Activated gamma-delta T cell (primary cell): ENCODE results near the gene ZBTB20.

ENCODE experiments used
- DNase-seq: peaks from one replicate; lab custom pipeline; 2025; lab: John Stamatoyannopoulos, UW

ZBTB20 gene

DNA sequence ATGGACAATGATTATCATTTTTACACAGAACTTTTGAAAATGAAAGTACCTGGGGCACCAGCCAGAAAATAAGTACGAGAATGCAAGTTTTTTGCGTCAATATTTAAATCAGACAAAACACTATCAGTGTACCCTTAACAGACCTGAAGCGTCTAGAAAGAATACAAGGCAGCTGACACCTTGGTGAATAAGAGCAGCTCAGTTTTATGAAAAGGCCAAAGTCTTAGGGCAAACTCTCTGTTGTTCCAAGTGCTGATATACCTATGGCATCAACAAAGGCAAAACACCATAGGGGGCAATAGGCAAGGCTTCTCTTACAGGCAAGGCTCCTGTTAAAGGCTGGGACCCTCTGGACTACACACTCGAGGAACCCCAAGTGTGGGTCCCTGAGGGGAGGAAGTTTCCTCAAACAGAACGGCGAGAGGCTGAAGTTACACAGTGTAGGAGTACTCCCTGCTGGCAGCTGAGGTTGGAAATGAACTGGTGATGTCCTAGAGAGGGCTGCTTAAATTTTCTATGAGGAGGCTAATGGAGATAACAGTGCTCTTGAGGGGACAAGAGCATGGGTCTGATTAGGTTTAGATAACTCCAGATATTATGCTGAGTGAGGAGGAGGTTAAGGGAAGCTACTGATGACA, 562.2 kb downstream of the ZBTB20 start:
- no peak for DNase-seq

DNA sequence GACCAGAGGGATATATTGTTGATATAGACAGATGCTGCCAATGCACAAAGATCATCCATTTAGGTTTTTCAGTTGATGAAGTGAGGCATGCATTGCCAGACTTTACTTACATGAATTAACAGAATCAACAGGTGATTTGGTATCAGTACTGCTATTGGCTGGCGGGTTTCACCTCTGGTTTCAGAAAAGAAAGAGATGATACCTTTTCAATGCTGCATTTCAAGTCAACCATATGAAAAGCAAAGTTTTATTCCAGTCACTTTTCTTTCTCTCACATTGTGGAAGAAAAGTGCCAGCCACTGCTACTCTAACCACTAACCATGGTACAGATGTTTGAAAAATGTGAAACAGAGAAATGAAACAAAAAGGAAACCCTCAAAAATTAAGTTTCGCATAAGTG, 564.2 kb downstream of the ZBTB20 start:
- no peak for DNase-seq

DNA sequence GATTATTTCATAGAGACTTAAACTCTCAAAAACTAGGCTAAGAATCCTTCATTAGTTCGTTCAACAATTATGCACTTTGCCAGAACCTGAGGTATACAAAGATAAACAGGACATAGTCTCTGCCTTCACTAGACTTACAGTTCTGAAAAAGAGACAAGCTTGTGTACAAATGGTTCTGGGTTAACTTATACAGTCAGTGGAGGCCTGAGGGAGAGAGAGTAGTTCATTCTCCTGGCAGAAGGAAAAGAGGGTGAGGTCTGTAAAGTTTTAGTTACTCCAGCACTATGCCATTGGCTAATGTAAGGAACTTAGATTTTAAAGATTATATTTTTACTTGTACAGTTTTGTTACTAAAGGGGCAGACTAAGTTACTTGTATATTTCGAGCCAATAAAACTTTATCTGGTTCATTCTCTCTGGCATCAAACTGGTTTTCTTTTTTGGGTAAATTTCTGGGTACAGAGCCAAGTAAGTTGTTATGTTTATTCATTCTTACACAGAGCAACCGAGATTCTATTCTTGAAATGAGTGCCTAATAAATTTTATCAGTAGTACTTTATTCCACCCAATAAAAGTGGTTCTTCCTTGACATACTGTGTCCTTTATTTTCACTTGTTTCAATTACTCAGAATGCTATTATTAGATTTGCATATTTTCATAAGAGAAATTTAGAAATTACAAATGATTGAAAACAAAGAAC, 574.6 kb downstream of the ZBTB20 start:
- no peak for DNase-seq

DNA sequence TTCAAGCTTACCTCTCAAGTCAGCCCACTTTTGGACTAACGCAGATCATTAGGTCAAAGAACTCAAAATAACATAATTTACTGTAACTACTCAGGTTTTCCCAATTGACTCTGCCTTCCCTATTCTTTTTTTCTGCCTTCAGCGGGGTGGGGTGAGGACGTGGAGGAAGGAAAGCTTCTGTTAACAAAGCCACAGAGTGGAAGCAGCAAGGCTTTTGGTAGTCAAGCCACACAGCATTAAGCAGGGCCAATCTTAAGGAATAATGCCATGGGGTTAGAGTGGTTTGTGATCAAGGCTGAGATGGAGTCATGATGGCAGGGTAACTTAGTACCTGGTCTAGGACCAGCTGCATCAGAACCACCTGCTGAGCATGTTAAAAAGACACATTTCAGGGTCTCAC, 575.7 kb downstream of the ZBTB20 start:
- DNase-seq = no peak

DNA sequence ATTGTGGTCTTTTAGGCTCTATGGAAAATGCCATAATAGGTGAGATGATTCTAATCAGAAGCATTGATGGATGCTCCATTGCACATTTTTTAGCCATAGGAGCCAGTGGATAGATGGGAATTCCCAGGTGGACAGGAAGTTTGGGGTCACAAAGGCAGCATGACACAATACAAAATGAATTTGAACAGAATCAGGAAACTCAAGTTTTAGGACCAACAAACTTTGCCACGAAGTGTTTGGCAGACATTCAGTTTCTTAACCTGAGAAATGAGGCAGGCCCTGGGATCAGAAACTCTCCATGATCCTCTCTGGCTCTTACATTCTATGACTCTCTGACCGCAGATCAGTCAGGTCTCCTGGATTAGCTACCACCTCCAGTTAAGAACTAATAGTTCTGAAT, 577.9 kb downstream of the ZBTB20 start:
- DNase-seq = no peak

DNA sequence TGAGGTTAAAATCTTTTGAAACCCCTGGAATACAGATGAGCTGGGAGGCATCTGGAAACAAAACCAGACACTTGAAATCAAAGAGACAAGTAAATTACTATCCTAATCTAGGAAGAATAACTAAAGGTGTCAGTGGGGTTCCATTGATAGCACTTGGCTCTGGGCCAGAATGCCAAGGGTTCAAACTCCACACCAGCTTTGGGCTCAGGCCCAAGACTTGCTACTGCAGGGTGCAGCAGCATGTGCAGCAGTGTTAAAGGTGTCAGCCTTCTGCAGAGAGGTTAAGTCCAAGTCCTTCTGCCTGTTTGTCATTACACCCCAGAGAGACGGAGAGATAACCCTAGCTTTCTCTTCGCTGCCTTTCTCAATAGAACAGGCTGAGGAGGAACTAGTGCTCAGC, 579.3 kb downstream of the ZBTB20 start:
- no peak for DNase-seq

DNA sequence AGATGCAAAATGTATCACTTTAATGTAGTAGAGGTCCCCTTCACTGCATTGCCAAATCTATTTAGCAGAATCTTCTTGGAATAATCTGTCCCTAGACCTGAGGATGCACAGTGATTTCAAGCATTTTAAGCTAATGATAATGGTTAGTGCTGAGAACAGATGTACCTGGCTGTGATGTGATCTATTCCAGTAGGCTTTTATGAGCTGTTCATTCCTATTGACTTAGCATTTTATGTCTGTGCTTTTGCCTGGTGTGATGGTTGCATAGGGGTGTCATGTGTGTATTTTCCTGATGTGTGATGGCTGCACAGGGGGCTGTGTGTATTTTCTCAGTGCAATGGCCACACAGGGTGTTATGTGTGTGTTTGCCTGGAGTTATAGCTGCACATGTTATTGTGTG, 580.3 kb downstream of the ZBTB20 start:
- no peak for DNase-seq

DNA sequence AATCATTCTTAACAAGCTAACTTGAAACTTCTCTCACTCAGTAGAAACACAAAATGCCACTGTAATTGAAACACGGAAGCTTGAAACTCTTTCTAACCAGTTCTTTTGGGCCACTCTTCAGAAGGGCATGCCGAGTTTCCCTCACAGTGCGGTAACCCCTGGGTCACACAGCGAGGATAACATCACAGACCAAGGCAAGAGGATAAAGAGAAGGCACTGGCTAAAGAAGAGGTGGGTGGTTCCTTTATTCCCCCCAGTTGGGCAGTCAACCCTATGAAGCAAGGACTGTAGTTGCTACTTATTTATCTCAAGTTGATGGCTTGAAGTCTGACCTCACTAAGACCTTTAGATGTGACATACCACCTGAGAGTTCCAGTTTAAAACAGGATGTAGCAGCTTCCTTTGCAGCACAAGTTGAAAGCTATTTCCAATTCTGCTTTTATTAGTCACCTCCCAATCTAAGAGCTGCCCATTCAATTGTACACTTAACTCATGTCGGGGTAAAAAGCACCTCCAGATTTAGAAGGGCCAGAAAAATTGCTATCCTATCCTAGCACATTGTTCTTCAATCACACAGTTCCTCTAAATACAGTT, 580.8 kb downstream of the ZBTB20 start:
- no peak for DNase-seq

DNA sequence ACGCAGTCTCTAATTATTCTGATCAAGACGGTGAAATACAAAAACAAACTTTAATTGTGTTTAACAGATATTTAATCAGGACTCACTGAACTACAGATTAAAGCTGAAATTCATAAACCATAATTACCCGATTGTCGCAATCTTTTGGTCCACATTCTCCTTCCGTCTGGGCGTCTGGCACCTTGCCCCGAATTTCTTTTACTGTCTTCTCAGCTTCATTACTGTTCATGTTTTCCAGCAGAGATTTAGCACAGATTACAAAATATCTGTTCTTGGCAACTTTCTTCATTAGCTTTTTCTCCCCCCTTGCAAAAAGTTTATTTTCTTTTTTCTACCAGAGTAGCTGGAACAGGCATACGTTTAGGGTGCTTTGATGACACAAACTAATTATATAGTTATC, 581.9 kb downstream of the ZBTB20 start:
- DNase-seq = no peak

DNA sequence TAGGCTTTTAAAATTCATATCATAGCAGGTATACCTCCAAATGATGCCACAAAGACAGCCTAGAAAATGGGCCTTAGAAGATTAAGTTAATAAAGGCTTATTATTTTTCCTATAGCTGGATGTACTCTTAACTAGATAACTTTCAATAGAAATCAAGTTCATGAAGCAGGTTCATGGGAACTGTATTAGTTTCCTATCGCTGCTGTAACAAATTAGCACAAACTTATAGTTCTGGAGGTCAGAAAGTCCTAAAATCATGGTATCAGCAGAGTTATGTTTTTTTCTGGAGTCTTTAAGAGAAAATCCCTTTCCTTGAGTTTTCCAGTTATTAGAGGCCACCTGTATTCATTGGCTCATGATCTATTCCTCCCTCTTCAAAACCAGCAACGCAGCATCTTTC, 583.4 kb downstream of the ZBTB20 start:
- no peak for DNase-seq

DNA sequence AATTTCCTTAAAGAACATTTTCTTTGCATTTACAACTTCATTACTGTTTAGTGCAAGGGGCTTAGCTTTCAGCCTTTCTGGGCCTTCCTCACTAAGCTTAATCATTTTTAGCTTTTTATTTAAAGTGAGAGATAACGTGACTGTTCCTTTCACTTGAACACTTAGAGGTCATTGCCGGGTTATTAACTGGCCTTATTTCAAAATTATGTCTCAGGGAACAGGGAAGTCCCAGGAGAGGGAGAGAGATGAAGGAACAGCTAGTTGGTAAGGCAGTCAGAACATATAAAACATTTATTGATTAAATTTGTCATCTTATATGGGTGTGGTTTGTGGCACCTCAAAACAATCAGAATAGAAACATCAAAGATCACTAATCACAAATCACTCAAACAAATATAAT, 584.5 kb downstream of the ZBTB20 start:
- DNase-seq = no peak

DNA sequence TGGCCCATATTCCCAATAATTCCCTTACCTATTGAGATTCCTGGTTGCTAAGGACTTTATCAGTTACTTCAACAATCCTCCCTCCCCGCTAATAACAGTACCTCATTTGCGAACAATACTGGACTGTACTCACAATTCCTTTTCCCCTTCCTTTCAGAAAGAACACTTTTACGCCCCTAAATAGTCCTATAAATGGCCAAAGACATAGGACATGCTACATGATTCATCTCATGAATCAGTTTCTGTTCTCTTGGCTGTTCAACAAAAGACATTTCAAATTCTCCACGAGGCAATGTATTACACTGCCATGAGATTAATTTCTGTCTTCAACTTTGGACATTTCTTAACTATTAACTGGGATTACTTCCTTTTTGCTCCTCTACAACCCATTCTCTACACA, 588.8 kb downstream of the ZBTB20 start:
- no peak for DNase-seq

DNA sequence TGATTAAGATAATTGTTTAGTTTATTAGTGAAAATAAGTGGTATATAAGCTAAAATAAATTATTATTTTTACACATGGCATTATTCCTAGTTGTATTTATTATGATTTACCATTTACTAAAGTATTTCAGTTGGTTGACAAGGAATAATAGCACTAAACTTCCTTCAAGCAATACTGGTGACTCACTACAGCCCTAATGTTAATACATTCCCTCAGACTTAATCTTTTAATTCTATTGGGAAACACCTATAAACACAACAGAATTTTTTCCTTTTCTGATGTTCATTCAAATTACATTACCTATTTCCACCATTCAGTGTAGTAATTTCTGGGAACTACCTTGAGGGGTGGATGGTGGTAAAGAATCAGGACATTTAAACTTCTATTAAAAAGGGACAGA, 589.3 kb downstream of the ZBTB20 start:
- no peak for DNase-seq

DNA sequence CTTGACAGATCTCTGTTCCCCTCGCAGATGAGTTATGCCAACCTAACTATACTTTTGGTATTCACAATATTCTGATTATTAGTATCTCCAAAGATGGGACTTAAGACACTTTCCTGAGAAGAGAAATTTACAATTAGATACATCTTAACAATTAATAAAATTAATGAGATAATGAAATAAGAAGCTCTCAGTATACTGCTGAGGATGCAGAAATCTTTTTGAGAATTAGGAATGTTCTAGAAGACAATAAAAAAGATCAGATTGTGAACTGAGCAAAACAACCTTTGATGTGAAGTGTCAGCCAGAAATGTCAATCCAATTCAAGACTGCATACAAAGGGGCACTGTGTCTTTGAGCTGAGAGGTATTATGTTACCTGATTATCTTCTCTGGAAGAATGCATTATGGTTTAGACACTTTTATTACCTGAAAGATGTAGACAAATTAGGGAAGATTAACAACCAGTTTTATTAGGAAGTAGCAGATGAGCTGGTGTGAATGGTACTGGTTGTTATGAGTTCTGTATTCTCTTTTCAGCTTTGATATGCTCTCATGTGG, 590.4 kb downstream of the ZBTB20 start:
- DNase-seq = no peak

DNA sequence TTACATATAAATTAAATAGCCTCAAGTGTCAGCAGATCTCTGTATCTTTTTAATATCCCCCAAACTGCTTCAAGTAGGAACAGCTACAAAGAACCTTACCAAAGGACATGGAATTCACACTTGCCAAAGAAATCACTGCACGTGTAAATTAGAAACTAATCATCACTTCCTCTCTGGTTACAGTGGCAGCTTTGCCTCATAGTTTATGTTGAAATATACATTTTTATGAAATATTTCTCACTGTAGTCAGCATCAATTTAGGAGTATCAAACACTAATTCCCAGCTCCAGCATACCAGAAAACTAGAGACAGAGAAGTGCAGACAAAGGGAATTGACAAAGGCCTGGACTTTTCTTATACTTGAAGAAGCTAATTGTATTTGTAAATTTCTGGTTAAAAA, 592.4 kb downstream of the ZBTB20 start:
- no peak for DNase-seq

DNA sequence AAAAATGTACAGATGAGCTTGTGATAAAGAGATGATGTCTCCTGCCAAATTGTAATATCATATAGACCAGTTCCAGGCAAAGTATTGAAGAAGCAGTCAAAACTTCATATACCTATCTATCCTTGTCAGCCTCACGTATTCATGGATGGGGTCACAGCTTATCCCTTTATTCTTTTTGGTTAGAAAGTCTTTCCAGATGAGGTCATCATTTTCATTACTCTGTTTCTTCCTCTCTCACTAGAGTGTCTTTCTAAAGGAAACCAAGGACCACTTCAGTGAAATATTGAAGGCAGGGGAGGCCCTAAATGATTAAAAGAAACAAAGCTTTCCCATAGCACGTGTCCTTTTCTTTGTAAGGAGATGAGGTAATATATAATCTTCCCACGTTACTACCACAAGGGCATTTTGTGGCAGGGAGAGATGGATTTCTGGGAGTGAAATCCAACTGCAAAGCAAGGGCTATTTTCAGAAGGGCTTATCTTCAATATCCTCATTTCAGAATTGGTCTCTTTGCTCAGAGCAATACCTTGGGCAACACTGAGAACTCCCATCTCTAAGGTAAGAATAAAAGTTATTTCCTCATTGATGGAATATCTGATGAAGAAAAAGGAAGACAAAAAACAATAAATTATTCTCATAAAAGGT, 593.0 kb downstream of the ZBTB20 start:
- DNase-seq = no peak

DNA sequence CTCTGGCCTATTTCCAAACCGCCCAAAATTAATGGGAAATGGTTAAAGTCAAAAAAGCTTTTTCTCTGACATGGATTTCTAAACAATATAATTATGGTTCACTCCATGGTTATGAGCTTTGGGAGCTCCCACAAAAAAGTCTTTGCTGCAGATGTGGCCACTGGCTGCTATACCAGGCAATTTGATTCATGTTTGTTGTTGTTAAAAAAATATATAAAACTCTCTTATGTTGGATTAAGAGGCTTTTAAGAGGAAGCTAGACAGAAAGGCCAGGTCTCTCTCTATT, 594.6 kb downstream of the ZBTB20 start:
- no peak for DNase-seq

DNA sequence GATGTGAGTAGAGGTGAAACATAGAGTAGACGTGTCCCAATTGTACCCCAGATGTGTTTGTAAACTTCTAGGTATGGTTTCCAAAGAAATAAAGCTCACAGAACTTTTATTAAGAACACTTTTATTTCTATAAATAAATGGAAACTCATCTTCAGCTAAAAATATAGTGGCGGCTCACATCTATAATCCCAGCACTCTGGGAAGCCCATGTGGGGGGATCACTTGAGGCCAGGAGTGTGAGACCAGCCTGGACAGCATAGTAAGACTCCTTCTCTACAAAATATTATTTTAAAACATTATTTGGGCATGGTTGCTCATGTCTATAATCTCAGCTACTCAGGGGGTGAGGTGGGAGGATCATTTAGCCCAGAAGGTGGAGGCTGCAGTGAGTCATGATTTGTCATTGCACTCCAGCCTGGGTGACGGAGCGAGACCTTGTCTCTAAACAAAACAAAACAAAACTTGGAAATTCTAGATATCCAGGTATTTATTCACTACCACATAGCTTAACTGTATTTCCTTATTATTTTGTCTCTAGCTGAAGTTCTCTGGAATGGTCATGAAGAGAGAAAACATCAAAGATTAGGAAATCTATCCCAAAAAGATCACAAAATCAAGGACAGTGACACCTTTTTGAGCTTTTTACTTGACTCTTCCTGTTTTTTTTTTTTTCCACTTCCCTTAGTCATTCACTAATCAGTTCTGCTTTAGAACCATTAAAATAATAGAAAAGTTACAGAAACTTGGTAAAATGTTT, 595.1 kb downstream of the ZBTB20 start:
- DNase-seq = no peak

DNA sequence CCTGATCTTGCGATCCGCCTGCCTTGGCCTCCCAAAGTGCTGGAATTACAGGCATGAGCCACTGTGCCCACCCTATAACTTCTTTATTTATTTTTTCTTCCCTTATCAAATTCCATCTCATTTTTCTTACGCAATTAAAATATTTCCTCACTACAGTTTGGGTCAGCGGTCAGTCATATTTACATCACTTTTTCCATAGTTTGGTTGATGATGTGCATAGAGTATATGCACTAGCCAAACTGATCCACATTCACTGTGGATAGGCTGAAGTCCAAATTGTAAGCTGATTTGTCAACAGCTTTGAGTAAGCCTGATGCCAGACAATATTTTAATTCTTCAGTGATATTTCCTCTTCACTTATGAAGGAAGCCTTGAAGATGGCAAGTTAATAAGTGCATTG, 596.9 kb downstream of the ZBTB20 start:
- DNase-seq = no peak

DNA sequence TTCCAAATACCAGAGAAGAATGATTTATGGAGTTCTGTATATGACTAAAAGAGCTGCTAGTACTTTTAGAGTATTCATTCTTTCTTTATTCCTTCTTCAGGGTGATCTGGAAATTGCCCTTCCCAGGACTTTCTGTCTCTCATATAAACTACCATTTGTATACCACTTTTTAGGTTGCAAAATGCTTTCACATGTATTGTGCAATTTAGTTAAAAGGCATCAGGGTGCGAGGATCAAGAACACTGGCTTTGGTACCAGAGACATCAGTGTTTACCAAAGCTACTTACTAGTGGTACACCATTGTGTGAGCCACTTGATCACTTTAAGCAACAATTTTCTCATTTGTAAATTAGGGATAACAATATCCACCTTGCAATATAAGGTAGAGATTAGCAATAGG, 601.9 kb downstream of the ZBTB20 start:
- no peak for DNase-seq

DNA sequence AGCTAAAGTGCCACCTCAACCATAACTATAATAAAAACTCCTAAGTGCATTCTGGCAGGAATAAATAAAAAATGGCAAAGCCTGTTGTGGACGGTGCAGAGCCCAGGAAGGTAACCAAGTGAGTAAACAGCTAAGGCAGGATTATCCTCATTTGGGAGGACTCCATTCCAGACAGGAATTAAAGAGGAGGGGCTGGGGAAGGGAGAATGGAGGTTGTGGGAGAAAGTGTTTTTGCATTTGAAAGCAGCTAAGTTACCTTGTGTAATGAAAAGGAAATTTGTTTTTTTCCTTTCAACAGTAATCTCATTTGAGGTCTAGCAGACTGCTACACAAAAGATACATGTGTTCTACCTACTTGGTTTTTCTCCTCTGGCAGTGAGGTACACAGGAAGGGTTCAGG, 604.7 kb downstream of the ZBTB20 start:
- DNase-seq = no peak

DNA sequence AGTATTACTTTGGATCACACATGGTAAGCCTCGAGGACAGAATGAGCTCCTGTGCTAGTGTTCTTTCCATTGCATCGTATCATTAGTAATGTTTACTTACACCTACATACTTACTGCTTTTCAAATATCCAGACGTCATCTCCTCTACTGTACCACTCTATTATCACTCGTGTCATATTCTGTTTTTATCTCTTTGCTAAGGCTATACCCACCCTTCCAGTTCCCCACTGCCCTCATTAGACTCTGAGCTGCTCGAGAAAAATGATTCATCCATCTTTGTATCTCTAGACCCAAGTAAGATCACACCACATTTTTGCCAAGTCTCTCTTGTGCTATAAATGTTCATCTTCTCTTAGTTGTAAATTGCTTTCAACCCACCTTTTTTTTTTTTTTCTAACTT, 607.6 kb downstream of the ZBTB20 start:
- DNase-seq = no peak
